ENCODE measurements around the gene LRRTM3. TPM values are rescaled to one million over a fixed set of nuclear protein-coding genes. Genes with fewer than 3 reads are reported as not detected.

The LRRTM3 gene
- total RNA-seq, 1 experiment from 2014 or later: not detected

- DNase-seq: no peak
- H3K4me3 Mint-ChIP-seq (ENCODE audit: unreplicated experiment): no peak overlapping the region
- H3K27me3 ChIP-seq (replicated peaks; ENCODE audit: control insufficient read depth, insufficient read depth, low read length): no peaks in the 10 kb centered on the region
- H3K9me3 ChIP-seq: no peaks in the 10 kb centered on the region
- no peaks in the 10 kb centered on the region for H3K27me3 Mint-ChIP-seq (ENCODE audit: insufficient read depth, unreplicated experiment)
- no peaks in the 10 kb centered on the region for H3K4me1 Mint-ChIP-seq (ENCODE audit: low read depth, unreplicated experiment)
- H3K9me3 Mint-ChIP-seq (ENCODE audit: unreplicated experiment): no peaks in the 10 kb centered on the region
- no TSS peak for BruUV-seq (replicated peaks)
- ChIA-PET POLR2A (no interaction called here), CTCF (no interaction called here)
- intact Hi-C loops (cut with micrococcal nuclease; ENCODE audit: unreplicated experiment): no loop called here
- no peaks in the 10 kb centered on the region for H3K36me3 Mint-ChIP-seq (ENCODE audit: insufficient read depth, unreplicated experiment)
- H3K4me1 ChIP-seq: no peaks in the 10 kb centered on the region
- TF ChIP-seq CTCF (IDR thresholded peaks at IDR 0.05; ENCODE audit: insufficient read depth in 1 of 2, low read depth in 1 of 2, low read length in 1 of 2, severe bottlenecking in 1 of 2, unreplicated experiment in 1 of 2): no peak
- no peak overlapping the region for H3K27ac Mint-ChIP-seq (ENCODE audit: unreplicated experiment)
- no peaks in the 10 kb centered on the region for H3K36me3 ChIP-seq (ENCODE audit: control insufficient read depth, insufficient read depth, low read length)
- H3K4me3 ChIP-seq (ENCODE audit: low read depth, low read length): no peak overlapping the region
Observed at GRCh38 chr10:67107670-67108069, 181.8 kb downstream of the LRRTM3 start.

- no peaks in the 10 kb centered on the region for H3K27me3 Mint-ChIP-seq (ENCODE audit: insufficient read depth, unreplicated experiment)
- no TSS peak for BruUV-seq (replicated peaks)
- H3K4me1 Mint-ChIP-seq (ENCODE audit: low read depth, unreplicated experiment): peaks cover 9% of the 10 kb centered on the region
- ChIA-PET POLR2A (no interaction called here), CTCF (no interaction called here)
- no peak overlapping the region for H3K4me3 ChIP-seq (ENCODE audit: low read depth, low read length)
- no peaks in the 10 kb centered on the region for H3K9me3 ChIP-seq
- no peaks in the 10 kb centered on the region for H3K27me3 ChIP-seq (replicated peaks; ENCODE audit: control insufficient read depth, insufficient read depth, low read length)
- TF ChIP-seq CTCF (IDR thresholded peaks at IDR 0.05; ENCODE audit: insufficient read depth in 1 of 2, low read depth in 1 of 2, low read length in 1 of 2, severe bottlenecking in 1 of 2, unreplicated experiment in 1 of 2): no peak
- no peak for DNase-seq
- H3K36me3 Mint-ChIP-seq (ENCODE audit: insufficient read depth, unreplicated experiment): no peaks in the 10 kb centered on the region
- H3K4me1 ChIP-seq: peaks cover 10% of the 10 kb centered on the region
- no peaks in the 10 kb centered on the region for H3K9me3 Mint-ChIP-seq (ENCODE audit: unreplicated experiment)
- no peak overlapping the region for H3K4me3 Mint-ChIP-seq (ENCODE audit: unreplicated experiment)
- H3K36me3 ChIP-seq (ENCODE audit: control insufficient read depth, insufficient read depth, low read length): no peaks in the 10 kb centered on the region
- no peak overlapping the region for H3K27ac Mint-ChIP-seq (ENCODE audit: unreplicated experiment)
- intact Hi-C loops (cut with micrococcal nuclease; ENCODE audit: unreplicated experiment): no loop called here
Observed at GRCh38 chr10:67110286-67110685, 184.4 kb downstream of the LRRTM3 start.

- intact Hi-C loops (cut with micrococcal nuclease; ENCODE audit: unreplicated experiment): no loop called here
- Histone ChIP-seq H3K9me3 (no peaks in the 10 kb centered on the region), H3K27me3 (replicated peaks; ENCODE audit: control insufficient read depth, insufficient read depth, low read length) (no peaks in the 10 kb centered on the region), H3K36me3 (ENCODE audit: control insufficient read depth, insufficient read depth, low read length) (no peaks in the 10 kb centered on the region), H3K4me1 (peaks cover 10% of the 10 kb centered on the region), H3K4me3 (ENCODE audit: low read depth, low read length) (no peak overlapping the region)
- POLR2A ChIA-PET: no interaction called here
- BruUV-seq (replicated peaks): no TSS peak
- Mint-ChIP-seq H3K4me1 (ENCODE audit: low read depth, unreplicated experiment) (peaks cover 9% of the 10 kb centered on the region), H3K4me3 (ENCODE audit: unreplicated experiment) (no peak overlapping the region), H3K27ac (ENCODE audit: unreplicated experiment) (no peak overlapping the region), H3K9me3 (ENCODE audit: unreplicated experiment) (no peaks in the 10 kb centered on the region), H3K27me3 (ENCODE audit: insufficient read depth, unreplicated experiment) (no peaks in the 10 kb centered on the region), H3K36me3 (ENCODE audit: insufficient read depth, unreplicated experiment) (no peaks in the 10 kb centered on the region)
- no peak for DNase-seq
- TF ChIP-seq CTCF (IDR thresholded peaks at IDR 0.05; ENCODE audit: insufficient read depth in 1 of 2, low read depth in 1 of 2, low read length in 1 of 2, severe bottlenecking in 1 of 2, unreplicated experiment in 1 of 2): no peak
- CTCF ChIA-PET: no interaction called here
Observed at GRCh38 chr10:67112765-67113164, 186.9 kb downstream of the LRRTM3 start.

Data from Caco-2 (cell line).